WI38 (cell line): Measurements from ENCODE around the gene TCL1B.

Experiments used
- H3K4me3 ChIP-seq: 2 replicates; pipeline ENCODE4 v1.5.1; 2011; ENCODE audit warnings: low read depth, mild to moderate bottlenecking, control low read depth, low read length
- CTCF ChIP-seq: IDR thresholded peaks from 2 replicates; pipeline ENCODE4 v1.5.1; 2012; ENCODE audit warnings: low read depth, mild to moderate bottlenecking, control low read depth, low read length

TCL1B gene

GRCh38 chr14:95730126-95730525 lies 43.9 kb downstream of the TCL1B start:
- H3K4me3 ChIP-seq = no peak overlapping the region
- no peak for TF ChIP-seq CTCF

- no peak overlapping the region for H3K4me3 ChIP-seq
- TF ChIP-seq CTCF = no peak
Observed at GRCh38 chr14:95733212-95733611, 47.0 kb downstream of the TCL1B start.

GRCh38 chr14:95739356-95739755 lies 53.1 kb downstream of the TCL1B start:
- H3K4me3 ChIP-seq = no peak overlapping the region
- no peak for TF ChIP-seq CTCF

- no peak for TF ChIP-seq CTCF
- H3K4me3 ChIP-seq = no peak overlapping the region
Observed at GRCh38 chr14:95741038-95741490, 54.8 kb downstream of the TCL1B start.

GRCh38 chr14:95741781-95742180 lies 55.6 kb downstream of the TCL1B start:
- no peak overlapping the region for H3K4me3 ChIP-seq
- TF ChIP-seq CTCF = no peak
